Stimulated activated naive B cell treated with anti-CD40 and anti-IgM and Interleukin-4, amounts not matched to agents 10 μg/mL and 1 μg/mL and 100 μg/mL, for 72 hours (primary cell): ENCODE data around the gene LACTB.

ENCODE experiments used
- ATAC-seq, 2 donors: fragments of 150-1000 bp; cut with Tn5 transposase; replicated peaks; 2 replicates each; pipeline ENCODE4 v1.10.0; 2021; ENCODE audit warnings: moderate library complexity in 1 of 2
- DNase-seq: peaks from one replicate; pipeline ENCODE4 v3.0.0; 2021
- H3K27ac Mint-ChIP-seq: one replicate; pipeline ENCODE4 v1.8.0; 2022; ENCODE audit warnings: mild to moderate bottlenecking, mixed read lengths
- H3K27me3 Mint-ChIP-seq, 2 donors: one replicate each; pipeline ENCODE4 v1.8.0; 2022; ENCODE audit warnings: mixed read lengths in 2 of 2
- H3K36me3 Mint-ChIP-seq, 2 donors: one replicate each; pipeline ENCODE4 v1.8.0; 2022; ENCODE audit warnings: mixed read lengths in 2 of 2, mild to moderate bottlenecking in 1 of 2
- H3K4me1 Mint-ChIP-seq, 2 donors: one replicate each; pipeline ENCODE4 v1.8.0; 2022; ENCODE audit warnings: mixed read lengths in 2 of 2, mild to moderate bottlenecking in 1 of 2
- H3K4me3 Mint-ChIP-seq, 2 donors: one replicate each; pipeline ENCODE4 v1.8.0; 2022; ENCODE audit warnings: mild to moderate bottlenecking in 2 of 2, mixed read lengths in 2 of 2, moderate library complexity in 1 of 2
- H3K9me3 Mint-ChIP-seq, 2 donors: one replicate each; pipeline ENCODE4 v1.8.0; 2022; ENCODE audit warnings: mixed read lengths in 2 of 2, mild to moderate bottlenecking in 1 of 2

Gene LACTB

DNA sequence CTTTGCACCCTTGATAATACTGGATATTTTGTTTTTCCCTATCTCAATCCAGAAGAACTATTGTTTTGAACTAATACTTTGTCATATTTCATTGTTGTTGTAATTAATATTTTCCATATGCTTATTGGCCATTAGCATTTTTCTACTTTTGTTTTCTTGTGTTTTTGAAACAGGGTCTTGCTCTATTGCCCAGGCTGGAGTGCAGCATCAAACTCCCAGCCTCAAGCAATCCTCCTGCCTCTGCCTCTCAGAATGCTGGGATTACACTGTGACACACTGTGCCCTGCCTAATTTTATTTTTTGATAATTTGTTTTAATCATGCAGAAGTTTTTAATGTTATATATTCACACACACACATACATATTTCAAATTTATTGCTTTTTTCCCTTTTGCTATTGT, 39.0 kb downstream of the LACTB start:
- no peaks in the 10 kb centered on the region for H3K27me3 Mint-ChIP-seq
- H3K27ac Mint-ChIP-seq, result no peak overlapping the region
- no peak overlapping the region for H3K4me3 Mint-ChIP-seq
- peaks cover 4 to 14% of the 10 kb centered on the region in 2 donors for H3K4me1 Mint-ChIP-seq
- DNase-seq (no peak), ATAC-seq (no peak)
- peaks cover 2 to 4% of the 10 kb centered on the region in 2 donors for H3K36me3 Mint-ChIP-seq
- H3K9me3 Mint-ChIP-seq, result no peaks in the 10 kb centered on the region

- Mint-ChIP-seq H3K4me3 (no peak overlapping the region), H3K27me3 (no peaks in the 10 kb centered on the region), H3K9me3 (no peaks in the 10 kb centered on the region), H3K36me3 (peaks cover 2 to 4% of the 10 kb centered on the region in 2 donors), H3K4me1 (peaks cover 5 to 22% of the 10 kb centered on the region in 2 donors), H3K27ac (peak overlapping the region; percentile 70)
- DNase-seq, result no peak
- no peak for ATAC-seq
Observed at GRCh38 chr15:63163217-63163616, 41.6 kb downstream of the LACTB start.

DNA sequence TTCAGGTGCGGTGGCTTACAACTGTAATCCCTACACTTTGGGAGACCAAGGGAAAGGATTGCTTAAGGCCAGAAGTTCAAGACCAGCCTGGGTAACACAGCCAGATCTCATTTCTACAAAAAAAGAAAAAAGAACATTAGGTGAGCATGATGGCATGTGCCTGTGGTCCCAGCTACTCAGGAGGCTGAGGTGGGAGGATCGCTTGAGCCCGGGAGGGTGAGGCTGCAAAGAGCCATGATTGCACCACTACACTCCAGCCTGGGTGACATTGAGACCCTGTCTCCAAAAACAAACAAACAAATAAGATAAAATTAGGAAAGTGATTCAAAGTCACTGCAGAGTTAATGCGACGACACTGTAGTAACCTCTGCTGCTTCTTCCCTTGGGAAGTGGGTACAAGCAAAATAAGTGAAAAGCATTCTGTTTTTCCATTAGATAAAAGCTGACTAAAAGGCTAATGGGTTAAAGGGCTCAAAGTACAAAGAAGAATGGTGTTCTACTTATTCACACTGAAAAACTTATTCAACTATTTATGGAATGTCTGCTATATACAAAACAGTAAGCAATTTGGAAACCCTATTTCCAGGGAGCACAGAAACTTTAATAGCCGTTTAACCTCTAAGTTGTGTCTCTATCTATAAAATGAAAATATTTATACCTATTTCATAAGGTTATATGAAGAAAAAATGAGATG, 43.7 kb downstream of the LACTB start:
- no peak for DNase-seq
- H3K9me3 Mint-ChIP-seq, result no peaks in the 10 kb centered on the region
- H3K27me3 Mint-ChIP-seq, result no peaks in the 10 kb centered on the region
- no peak for ATAC-seq
- no peak overlapping the region for H3K4me3 Mint-ChIP-seq
- H3K4me1 Mint-ChIP-seq, result peaks cover 3 to 16% of the 10 kb centered on the region in 2 donors
- no peak overlapping the region for H3K27ac Mint-ChIP-seq
- H3K36me3 Mint-ChIP-seq, result peaks cover 0 to 2% of the 10 kb centered on the region in 2 donors

DNA sequence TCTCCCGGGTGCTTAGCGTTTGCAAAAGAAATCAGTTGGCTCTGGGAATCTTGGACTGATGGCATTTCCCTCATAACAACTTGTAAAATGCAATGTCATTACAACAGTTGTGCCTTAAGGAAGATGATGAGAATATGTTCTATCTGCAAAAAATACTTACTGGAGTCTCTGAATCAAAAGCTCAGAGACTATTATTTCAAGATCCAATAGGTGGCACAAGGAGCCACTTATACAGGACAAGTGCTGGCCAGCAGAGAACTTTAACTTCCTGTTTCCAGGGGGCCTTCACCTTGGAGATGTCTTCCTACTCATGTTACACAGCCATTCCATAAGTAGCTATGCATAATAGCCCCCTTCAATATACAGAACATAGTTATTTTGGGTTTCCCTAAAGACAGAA, 44.6 kb downstream of the LACTB start:
- Mint-ChIP-seq H3K36me3 (peaks cover 0 to under 1% of the 10 kb centered on the region in 2 donors), H3K4me3 (no peak overlapping the region), H3K27ac (no peak overlapping the region), H3K9me3 (no peaks in the 10 kb centered on the region), H3K4me1 (peaks cover 3 to 16% of the 10 kb centered on the region in 2 donors), H3K27me3 (no peaks in the 10 kb centered on the region)
- ATAC-seq (peak; percentile 53 to 55), DNase-seq (no peak)

DNA sequence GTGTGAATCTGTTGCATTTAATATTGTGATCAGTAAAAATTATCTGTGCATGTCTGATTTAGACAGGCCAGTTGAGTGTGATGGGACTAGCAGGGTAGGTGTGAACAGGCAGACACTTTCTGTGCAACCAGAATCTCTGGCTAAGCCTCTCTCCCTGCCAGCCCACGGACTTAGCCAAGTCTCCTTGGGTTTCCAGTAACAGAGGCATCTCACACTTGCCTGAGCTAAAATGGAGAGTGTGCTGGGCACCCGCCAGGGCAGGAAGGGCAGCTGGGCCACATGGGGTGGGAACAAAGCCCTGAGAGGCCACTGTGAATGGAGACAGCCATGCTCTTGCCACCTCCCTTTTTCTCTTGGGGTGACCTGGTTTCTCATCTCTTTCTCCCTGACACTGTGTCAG, 48.1 kb downstream of the LACTB start:
- H3K9me3 Mint-ChIP-seq, result no peaks in the 10 kb centered on the region
- H3K4me1 Mint-ChIP-seq, result peaks cover 2 to 7% of the 10 kb centered on the region in 2 donors
- H3K4me3 Mint-ChIP-seq, result no peak overlapping the region
- ATAC-seq (no peak), DNase-seq (no peak)
- H3K27me3 Mint-ChIP-seq, result no peaks in the 10 kb centered on the region
- no peak overlapping the region for H3K27ac Mint-ChIP-seq
- no peaks in the 10 kb centered on the region for H3K36me3 Mint-ChIP-seq

GRCh38 chr15:63172376-63172775, 50.7 kb downstream of the LACTB start:
- Mint-ChIP-seq H3K4me1 (peaks cover 0 to 4% of the 10 kb centered on the region in 2 donors), H3K4me3 (no peak overlapping the region), H3K9me3 (no peaks in the 10 kb centered on the region), H3K27me3 (no peaks in the 10 kb centered on the region), H3K36me3 (no peaks in the 10 kb centered on the region), H3K27ac (no peak overlapping the region)
- ATAC-seq (no peak), DNase-seq (no peak)

- Mint-ChIP-seq H3K4me3 (no peak overlapping the region), H3K9me3 (no peaks in the 10 kb centered on the region), H3K36me3 (no peaks in the 10 kb centered on the region), H3K27me3 (no peaks in the 10 kb centered on the region), H3K4me1 (peaks cover 0 to 5% of the 10 kb centered on the region in 2 donors), H3K27ac (no peak overlapping the region)
- ATAC-seq (no peak), DNase-seq (no peak)
Observed at GRCh38 chr15:63172851-63173451, 51.3 kb downstream of the LACTB start.

DNA sequence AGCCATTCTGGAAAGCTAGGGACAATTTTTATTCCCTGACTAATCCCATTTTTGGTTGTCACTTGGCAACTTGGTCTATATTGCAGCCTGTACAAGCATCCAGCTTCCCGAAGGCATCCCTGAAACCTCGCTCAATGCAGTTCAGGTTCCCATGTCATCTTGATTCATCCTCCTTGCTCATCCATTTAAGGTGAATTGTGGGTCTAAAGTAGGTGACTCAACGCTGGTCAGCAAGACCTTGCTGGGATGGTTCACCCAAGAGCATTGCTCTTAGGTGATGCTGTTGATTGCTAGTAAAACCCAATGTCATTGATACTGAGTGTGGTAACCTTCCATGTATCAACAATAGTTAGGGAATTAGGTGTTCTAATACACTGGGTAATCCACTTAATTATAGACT, 54.6 kb downstream of the LACTB start:
- H3K27ac Mint-ChIP-seq, result no peak overlapping the region
- no peaks in the 10 kb centered on the region for H3K36me3 Mint-ChIP-seq
- peaks cover 0 to 5% of the 10 kb centered on the region in 2 donors for H3K4me1 Mint-ChIP-seq
- no peaks in the 10 kb centered on the region for H3K9me3 Mint-ChIP-seq
- no peaks in the 10 kb centered on the region for H3K27me3 Mint-ChIP-seq
- no peak for DNase-seq
- no peak overlapping the region for H3K4me3 Mint-ChIP-seq
- ATAC-seq, result no peak

DNA sequence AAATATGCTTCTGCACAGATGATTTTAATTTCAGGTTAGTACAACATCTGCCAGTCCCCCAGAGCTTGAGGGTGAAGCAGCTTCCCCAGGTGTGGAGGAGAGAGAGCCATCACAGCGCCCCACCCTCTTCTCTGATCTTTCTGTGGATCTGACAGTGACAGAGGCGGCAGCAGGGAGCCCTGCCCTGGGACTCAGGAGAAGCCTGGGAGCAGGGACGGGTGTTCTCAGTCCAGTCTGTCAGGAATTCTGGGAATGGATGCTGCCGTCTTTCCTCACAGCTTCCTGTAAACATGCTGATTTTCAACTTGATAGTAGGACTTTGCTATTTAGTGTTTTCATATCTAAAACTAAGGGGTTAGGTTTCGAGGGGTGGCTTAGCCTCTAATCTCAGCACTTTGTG, 56.4 kb downstream of the LACTB start:
- Mint-ChIP-seq H3K27ac (no peak overlapping the region), H3K9me3 (no peaks in the 10 kb centered on the region), H3K4me1 (peaks cover 0 to 5% of the 10 kb centered on the region in 2 donors), H3K36me3 (no peaks in the 10 kb centered on the region), H3K27me3 (no peaks in the 10 kb centered on the region), H3K4me3 (no peak overlapping the region)
- DNase-seq (no peak), ATAC-seq (no peak)

DNA sequence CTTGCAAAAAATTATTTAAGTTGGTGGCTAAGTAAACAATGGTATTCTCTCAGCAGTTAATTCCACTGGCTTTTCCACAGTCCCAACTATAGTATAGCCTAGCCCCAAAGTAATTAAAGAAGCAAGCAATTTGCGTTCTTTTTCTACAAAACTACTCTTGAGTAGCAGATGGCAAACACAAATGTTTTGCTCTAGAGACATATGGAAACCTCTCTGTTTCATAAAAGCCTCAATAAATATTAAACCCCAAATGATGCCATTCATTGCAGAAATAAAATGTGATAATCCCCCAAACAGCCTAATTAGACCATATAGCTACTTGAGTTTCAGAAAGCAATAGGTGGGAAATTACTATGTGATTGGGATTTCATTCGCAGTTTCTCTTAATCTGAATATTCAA, 59.1 kb downstream of the LACTB start:
- peaks cover 0 to 5% of the 10 kb centered on the region in 2 donors for H3K4me1 Mint-ChIP-seq
- H3K36me3 Mint-ChIP-seq, result no peaks in the 10 kb centered on the region
- no peaks in the 10 kb centered on the region for H3K27me3 Mint-ChIP-seq
- H3K27ac Mint-ChIP-seq, result no peak overlapping the region
- H3K9me3 Mint-ChIP-seq, result no peaks in the 10 kb centered on the region
- no peak for DNase-seq
- H3K4me3 Mint-ChIP-seq, result no peak overlapping the region
- no peak for ATAC-seq

GRCh38 chr15:63181648-63182047, 60.0 kb downstream of the LACTB start:
- H3K36me3 Mint-ChIP-seq, result no peaks in the 10 kb centered on the region
- no peaks in the 10 kb centered on the region for H3K9me3 Mint-ChIP-seq
- no peak overlapping the region for H3K4me3 Mint-ChIP-seq
- H3K27ac Mint-ChIP-seq, result no peak overlapping the region
- DNase-seq (no peak), ATAC-seq (no peak)
- H3K27me3 Mint-ChIP-seq, result no peaks in the 10 kb centered on the region
- peaks cover 6 to 12% of the 10 kb centered on the region in 2 donors for H3K4me1 Mint-ChIP-seq

DNA sequence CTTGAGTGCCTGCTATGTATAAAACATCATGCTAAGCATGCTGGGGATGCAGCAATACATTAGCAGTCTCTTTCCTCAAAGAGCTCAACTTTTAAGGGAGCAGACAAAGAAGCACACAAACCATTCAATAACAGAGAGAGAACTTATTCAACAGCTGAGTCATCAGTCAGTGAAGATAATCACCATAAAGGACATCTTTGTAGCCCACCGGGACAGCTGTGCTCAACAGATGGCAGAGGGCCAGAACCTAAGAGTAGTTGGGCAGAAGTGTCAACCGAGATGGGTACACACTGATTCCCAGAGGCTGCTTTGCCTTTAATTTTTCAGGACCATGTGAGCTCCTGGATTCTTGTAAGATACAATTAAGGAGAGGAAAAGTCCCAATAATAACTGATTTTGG, 63.5 kb downstream of the LACTB start:
- H3K27ac Mint-ChIP-seq, result no peak overlapping the region
- ATAC-seq, result no peak
- peaks cover 18 to 23% of the 10 kb centered on the region in 2 donors for H3K4me1 Mint-ChIP-seq
- H3K4me3 Mint-ChIP-seq, result no peak overlapping the region
- no peaks in the 10 kb centered on the region for H3K9me3 Mint-ChIP-seq
- no peak for DNase-seq
- H3K36me3 Mint-ChIP-seq, result peaks cover 2 to 4% of the 10 kb centered on the region in 2 donors
- no peaks in the 10 kb centered on the region for H3K27me3 Mint-ChIP-seq

DNA sequence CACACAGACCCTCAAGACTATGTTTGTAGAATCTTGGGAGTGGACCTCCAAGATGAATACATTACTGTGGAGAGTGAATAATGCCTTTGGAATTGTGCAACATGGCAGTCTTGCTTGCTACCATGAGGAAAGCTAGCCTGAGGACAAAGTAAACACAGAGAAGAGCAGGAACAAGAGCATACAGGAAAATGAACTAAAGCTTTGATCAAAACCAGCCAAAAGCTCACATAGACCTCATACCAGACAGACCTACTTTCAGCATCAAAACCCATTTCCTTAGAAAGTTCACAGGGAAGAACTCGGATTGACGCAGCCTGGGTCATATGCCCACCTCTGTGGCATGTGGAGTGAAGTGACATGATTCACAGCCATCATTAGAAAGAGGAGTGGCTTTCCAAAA, 64.4 kb downstream of the LACTB start:
- Mint-ChIP-seq H3K27me3 (no peaks in the 10 kb centered on the region), H3K27ac (no peak overlapping the region), H3K36me3 (peaks cover 5 to 10% of the 10 kb centered on the region in 2 donors), H3K4me3 (no peak overlapping the region), H3K9me3 (no peaks in the 10 kb centered on the region), H3K4me1 (peaks cover 18 to 31% of the 10 kb centered on the region in 2 donors)
- ATAC-seq (no peak), DNase-seq (no peak)

DNA sequence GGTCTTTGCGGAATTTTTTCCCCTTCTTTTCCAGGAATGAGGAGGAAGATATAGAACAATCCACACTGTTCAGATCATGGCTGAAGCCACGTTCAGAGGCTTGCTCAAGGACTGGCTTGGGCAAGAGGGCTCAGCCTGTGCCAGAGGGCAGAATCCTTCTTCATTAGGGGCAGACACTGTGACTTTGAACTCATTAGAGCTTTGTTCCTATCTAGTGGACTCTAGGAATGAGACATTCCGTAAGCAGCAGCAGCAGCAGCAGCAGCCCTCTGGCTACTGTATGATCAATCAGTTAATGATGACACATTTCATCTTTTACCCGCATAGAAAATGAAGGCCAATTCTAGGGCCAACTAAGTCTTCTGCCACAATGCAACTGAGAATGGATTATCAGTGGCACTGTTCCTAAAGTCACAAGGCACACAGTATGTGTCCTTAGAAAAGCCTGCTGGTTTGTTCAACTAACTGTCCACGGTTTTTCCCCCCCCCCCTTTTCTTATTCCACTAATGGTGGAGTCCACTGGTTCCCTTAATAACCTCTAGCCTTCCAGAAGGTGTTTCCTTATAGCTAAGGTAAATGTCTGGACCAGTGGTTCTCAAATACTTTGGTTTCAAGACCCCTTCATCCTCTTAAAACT, 66.0 kb downstream of the LACTB start:
- peaks cover 16 to 19% of the 10 kb centered on the region in 2 donors for H3K36me3 Mint-ChIP-seq
- H3K4me1 Mint-ChIP-seq, result peaks cover 27 to 47% of the 10 kb centered on the region in 2 donors
- DNase-seq, result no peak
- peak overlapping the region; percentile 94 to 95 for H3K4me3 Mint-ChIP-seq
- peak overlapping the region; percentile 93 for H3K27ac Mint-ChIP-seq
- H3K9me3 Mint-ChIP-seq, result no peaks in the 10 kb centered on the region
- no peaks in the 10 kb centered on the region for H3K27me3 Mint-ChIP-seq
- ATAC-seq, result no peak
